Neural cell (in vitro differentiated cells): ENCODE measurements around the gene ZGLP1. TPM values are rescaled to one million over a fixed set of nuclear protein-coding genes. Genes with fewer than 3 reads are reported as not detected.

Source experiments
- H2AFZ ChIP-seq: fragments of 200-600, 300-800 bp; sonication (generic), shearing (Covaris generic); 2 replicates; pipeline ENCODE4 v1.6.0; 2014; ENCODE audit warnings: low read depth, mild to moderate bottlenecking, antibody characterized with exemption, low read length, moderate library complexity
- H3F3A ChIP-seq: fragments of 200-600 bp; shearing (Covaris generic); 2 replicates; pipeline ENCODE4 v1.6.1; 2016; ENCODE audit warnings: mild to moderate bottlenecking, moderate library complexity, mixed read lengths, antibody characterized with exemption, low read length; ENCODE audit not compliant: insufficient read depth, poor library complexity, severe bottlenecking
- H3K27ac ChIP-seq: fragments of 200-600, 300-800 bp; sonication (generic), shearing (Covaris generic); 2 replicates; pipeline ENCODE4 v1.5.1; 2014; ENCODE audit warnings: mild to moderate bottlenecking, low read length, moderate library complexity
- H3K27me3 ChIP-seq: fragments of 300-800, 200-600 bp; sonication (generic), shearing (Covaris generic); 2 replicates; pipeline ENCODE4 v1.6.0; 2014; ENCODE audit warnings: mild to moderate bottlenecking, low read depth, low read length, moderate library complexity; ENCODE audit not compliant: insufficient read depth
- H3K36me3 ChIP-seq: fragments of 300-800, 200-600 bp; sonication (generic), shearing (Covaris generic); 2 replicates; pipeline ENCODE4 v1.5.1; 2014; ENCODE audit warnings: mild to moderate bottlenecking, antibody characterized with exemption, low read length, moderate library complexity; ENCODE audit not compliant: insufficient read depth
- H3K4me2 ChIP-seq: fragments of 300-800, 200-600 bp; sonication (generic), shearing (Covaris generic); 2 replicates; pipeline ENCODE4 v1.6.0; 2014; ENCODE audit warnings: mild to moderate bottlenecking, low read length
- H3K4me3 ChIP-seq: fragments of 300-800, 200-600 bp; sonication (generic), shearing (Covaris generic); 2 replicates; pipeline ENCODE4 v1.5.1; 2014; ENCODE audit warnings: mild to moderate bottlenecking, low read length, moderate library complexity
- H3K79me2 ChIP-seq: fragments of 200-600 bp; shearing (Covaris generic); replicated peaks from 2 replicates; pipeline ENCODE4 v1.6.0; 2014; ENCODE audit warnings: mild to moderate bottlenecking, low read length, moderate library complexity; ENCODE audit not compliant: insufficient read depth
- H3K9ac ChIP-seq: fragments of 300-800, 200-600 bp; sonication (generic), shearing (Covaris generic); 2 replicates; pipeline ENCODE4 v1.6.1; 2016; ENCODE audit warnings: mild to moderate bottlenecking, low read length, mixed read lengths
- H3K9me2 ChIP-seq: fragments of 200-600 bp; shearing (Covaris generic); 2 replicates; pipeline ENCODE4 v1.6.1; 2016; ENCODE audit warnings: mild to moderate bottlenecking, low read length, mixed read lengths; ENCODE audit not compliant: insufficient read depth
- H3K9me3 ChIP-seq: fragments of 200-600, 300-800 bp; sonication (generic), shearing (Covaris generic); 2 replicates; pipeline ENCODE4 v1.6.1; 2016; ENCODE audit warnings: mild to moderate bottlenecking, mixed run types, low read length, moderate library complexity, mixed read lengths
- H4K20me1 ChIP-seq: fragments of 200-600 bp; shearing (Covaris generic); 2 replicates; pipeline ENCODE4 v1.6.1; 2016; ENCODE audit warnings: mild to moderate bottlenecking, mixed run types; ENCODE audit not compliant: insufficient read depth
- CTCF ChIP-seq: fragments of 450-650 bp; IDR thresholded peaks from 2 replicates; pipeline ENCODE4 v1.5.1; 2014; ENCODE audit warnings: antibody characterized with exemption, mild to moderate bottlenecking, moderate library complexity; ENCODE audit not compliant: poor library complexity, severe bottlenecking
- EP300 ChIP-seq: fragments of 450-650 bp; conservative IDR thresholded peaks from 2 replicates; pipeline ENCODE4 v1.6.1; 2014; ENCODE audit warnings: antibody characterized with exemption, mild to moderate bottlenecking, moderate library complexity; ENCODE audit not compliant: poor library complexity, severe bottlenecking
- EZH2 ChIP-seq: fragments of 200-600, 300-800 bp; shearing (Covaris generic), sonication (generic); IDR thresholded peaks from 2 replicates; pipeline ENCODE4 v1.6.1; 2014; ENCODE audit warnings: antibody characterized with exemption, low read length, borderline replicate concordance, mild to moderate bottlenecking; ENCODE audit not compliant: insufficient read depth, poor library complexity, severe bottlenecking
- MXI1 ChIP-seq: fragments of 450-650 bp; conservative IDR thresholded peaks from 2 replicates; pipeline ENCODE4 v1.6.1; 2014; ENCODE audit warnings: antibody characterized with exemption, mild to moderate bottlenecking; ENCODE audit not compliant: poor library complexity, severe bottlenecking
- POLR2AphosphoS5 ChIP-seq: IDR thresholded peaks from 2 replicates; pipeline ENCODE4 v1.6.1; 2012
- RAD21 ChIP-seq: fragments of 450-650 bp; conservative IDR thresholded peaks from 2 replicates; pipeline ENCODE4 v1.6.1; 2014; ENCODE audit warnings: antibody characterized with exemption, mild to moderate bottlenecking, moderate library complexity
- REST ChIP-seq: IDR thresholded peaks from 2 replicates; pipeline ENCODE4 v1.6.1; 2012; ENCODE audit warnings: borderline replicate concordance
- SMC3 ChIP-seq: fragments of 450-650 bp; conservative IDR thresholded peaks from 2 replicates; pipeline ENCODE4 v1.6.1; 2014; ENCODE audit warnings: antibody characterized with exemption, mild to moderate bottlenecking, moderate library complexity; ENCODE audit not compliant: poor library complexity
- TAF1 ChIP-seq: IDR thresholded peaks from 2 replicates; pipeline ENCODE4 v1.6.1; 2012; ENCODE audit warnings: low read depth
- polyA plus RNA-seq: library from polyadenylated mRNA; depleted of rRNA; stranded (reverse); fragments of >200 nt; gene quantifications from 2 replicates; pipeline ENCODE4 v1.2.3, GENCODE V29; 2014

ZGLP1 gene
- polyA plus RNA-seq, 1 donor from 2014 or later: 22.8 TPM

- H3K79me2 ChIP-seq: no peaks in the 10 kb centered on the region
- TF ChIP-seq REST (no peak), EZH2 (no peak), SMC3 (no peak), POLR2AphosphoS5 (no peak), CTCF (no peak), MXI1 (no peak), RAD21 (no peak)
- H3K9me3 ChIP-seq: no peaks in the 10 kb centered on the region
- H2AFZ ChIP-seq: no peak overlapping the region
- no peaks in the 10 kb centered on the region for H3K27me3 ChIP-seq
- no peak overlapping the region for H3K4me3 ChIP-seq
- H4K20me1 ChIP-seq: no peaks in the 10 kb centered on the region
- H3F3A ChIP-seq: no peaks in the 10 kb centered on the region
- H3K9me2 ChIP-seq: no peaks in the 10 kb centered on the region
- H3K9ac ChIP-seq: no peak overlapping the region
- H3K4me2 ChIP-seq: no peak overlapping the region
- no peaks in the 10 kb centered on the region for H3K36me3 ChIP-seq
- H3K27ac ChIP-seq: no peak overlapping the region
Observed at GRCh38 chr19:10258080-10258710, 51.4 kb downstream of the ZGLP1 start.

GRCh38 chr19:10256970-10257615 is 52.5 kb downstream of the ZGLP1 start:
- Histone ChIP-seq H3K9ac (no peak overlapping the region), H3F3A (no peaks in the 10 kb centered on the region), H3K79me2 (peaks cover 7% of the 10 kb centered on the region), H3K36me3 (no peaks in the 10 kb centered on the region), H2AFZ (no peak overlapping the region), H4K20me1 (no peaks in the 10 kb centered on the region), H3K4me3 (no peak overlapping the region), H3K9me3 (no peaks in the 10 kb centered on the region), H3K27me3 (no peaks in the 10 kb centered on the region), H3K4me2 (no peak overlapping the region), H3K9me2 (no peaks in the 10 kb centered on the region), H3K27ac (no peak overlapping the region)
- TF ChIP-seq REST (no peak), POLR2AphosphoS5 (no peak), EP300 (no peak), EZH2 (no peak), MXI1 (no peak), SMC3 (no peak), TAF1 (no peak), CTCF (no peak), RAD21 (no peak)
